IMR-90 (cell line): ENCODE data around the gene CRYZL1. TPM values are rescaled to one million over a fixed set of nuclear protein-coding genes. Genes with fewer than 3 reads are reported as not detected.
A peak's percentile ranks its signal among the peaks of the same experiment; 100 is the strongest.

ENCODE experiments used
- ATAC-seq: fragments of 200-7000 bp; cut with Tn5 transposase; 2 replicates; pipeline ENCODE4 v1.9.1; 2020; ENCODE audit warnings: low read depth, mild to moderate bottlenecking, moderate library complexity
- BruUV-seq: library from RNA; stranded (reverse); fragments of 400-500 nt; replicated peaks from 2 replicates; lab custom pipeline; 2021; lab: Mats Ljungman, UMichigan
- CTCF ChIA-PET: fragments of 300-600 bp; formaldehyde crosslinking; extraction: SDS; loops from one replicate; lab custom pipeline; 2021; ENCODE audit warnings: antibody characterized with exemption; lab: Yijun Ruan, JAX
- POLR2A ChIA-PET: fragments of 300-600 bp; sonication (Branson Sonifier 250); formaldehyde crosslinking; loops from one replicate; lab custom pipeline; 2022; ENCODE audit warnings: antibody characterized with exemption; ENCODE audit not compliant: unreplicated experiment; lab: Charles Lee
- DNase-seq: peaks from one replicate; pipeline ENCODE4 v3.0.0; 2013
- H2AFZ ChIP-seq: replicated peaks from 2 replicates; pipeline ENCODE3; 2013; ENCODE audit warnings: low read length, mild to moderate bottlenecking; ENCODE audit not compliant: poor library complexity
- H2AK5ac ChIP-seq: 2 replicates; pipeline ENCODE4 v1.6.1; 2013; ENCODE audit warnings: low read depth, low read length, inconsistent platforms
- H2AK9ac ChIP-seq: replicated peaks from 2 replicates; pipeline ENCODE3; 2013; ENCODE audit warnings: mild to moderate bottlenecking, low read depth, low read length, moderate library complexity; ENCODE audit not compliant: poor library complexity
- H2BK120ac ChIP-seq: 2 replicates; pipeline ENCODE4 v1.6.1; 2013; ENCODE audit warnings: low read depth, low read length, inconsistent platforms
- H2BK15ac ChIP-seq: 3 replicates; pipeline ENCODE4 v1.6.1; 2013; ENCODE audit warnings: low read depth, low read length, inconsistent platforms
- H2BK20ac ChIP-seq: 2 replicates; pipeline ENCODE4 v1.6.1; 2013; ENCODE audit warnings: low read depth, mild to moderate bottlenecking, inconsistent platforms, low read length, moderate library complexity
- H2BK5ac ChIP-seq: 2 replicates; pipeline ENCODE4 v1.6.1; 2013; ENCODE audit warnings: mild to moderate bottlenecking, low read depth, low read length, inconsistent platforms; ENCODE audit not compliant: poor library complexity, severe bottlenecking
- H3K14ac ChIP-seq: replicated peaks from 2 replicates; pipeline ENCODE4 v1.6.1; 2013; ENCODE audit warnings: low read depth, low read length, inconsistent platforms
- H3K18ac ChIP-seq: 2 replicates; pipeline ENCODE4 v1.6.1; 2013; ENCODE audit warnings: low read depth, low read length, control low read depth
- H3K23ac ChIP-seq: 2 replicates; pipeline ENCODE4 v1.6.1; 2013; ENCODE audit warnings: low read depth, low read length, inconsistent platforms
- H3K27ac ChIP-seq: 2 replicates; pipeline ENCODE4 v1.5.1; 2013; ENCODE audit warnings: mild to moderate bottlenecking, control low read depth, low read length; ENCODE audit not compliant: insufficient read depth
- H3K27me3 ChIP-seq: 2 replicates; pipeline ENCODE4 v1.6.1; 2013; ENCODE audit warnings: low read length; ENCODE audit not compliant: control insufficient read depth, insufficient read depth
- H3K36me3 ChIP-seq: 2 replicates; pipeline ENCODE4 v1.6.1; 2013; ENCODE audit warnings: low read length, mixed read lengths; ENCODE audit not compliant: control insufficient read depth, insufficient read depth
- H3K4ac ChIP-seq: 2 replicates; pipeline ENCODE4 v1.6.1; 2013; ENCODE audit warnings: low read depth, low read length, inconsistent platforms
- H3K4me1 ChIP-seq: 2 replicates; pipeline ENCODE4 v1.6.1; 2013; ENCODE audit warnings: low read length, mixed read lengths; ENCODE audit not compliant: control insufficient read depth, insufficient read depth
- H3K4me2 ChIP-seq: 2 replicates; pipeline ENCODE4 v1.6.1; 2013; ENCODE audit warnings: low read depth, mild to moderate bottlenecking, control low read depth, low read length, moderate library complexity
- H3K4me3 ChIP-seq: 2 replicates; pipeline ENCODE4 v1.5.1; 2013; ENCODE audit warnings: low read depth, mild to moderate bottlenecking, control low read depth, low read length, moderate library complexity; ENCODE audit not compliant: insufficient read depth
- H3K56ac ChIP-seq: 2 replicates; pipeline ENCODE4 v1.6.1; 2013; ENCODE audit warnings: low read length, inconsistent platforms; ENCODE audit not compliant: insufficient read depth; ENCODE audit errors: extremely low read depth
- H3K79me1 ChIP-seq, 2 experiments: 2 replicates each; pipeline ENCODE4 v1.6.1; 2013; ENCODE audit warnings: low read length in 2 of 2, inconsistent platforms in 1 of 2, low read depth in 1 of 2
- H3K9ac ChIP-seq: 2 replicates; pipeline ENCODE4 v1.6.1; 2013; ENCODE audit warnings: low read depth, low read length, control low read depth
- H3K9me1 ChIP-seq: 2 replicates; pipeline ENCODE4 v1.6.1; 2013; ENCODE audit warnings: low read length, inconsistent platforms; ENCODE audit not compliant: insufficient read depth
- H3K9me3 ChIP-seq: 2 replicates; pipeline ENCODE4 v1.6.1; 2013; ENCODE audit warnings: low read length; ENCODE audit not compliant: control insufficient read depth, insufficient read depth
- H4K20me1 ChIP-seq: 2 replicates; pipeline ENCODE4 v1.6.1; 2013; ENCODE audit warnings: low read length, inconsistent platforms; ENCODE audit not compliant: insufficient read depth
- H4K5ac ChIP-seq: 2 replicates; pipeline ENCODE4 v1.6.1; 2013; ENCODE audit warnings: mild to moderate bottlenecking, low read depth, low read length, control low read depth
- H4K8ac ChIP-seq, 2 experiments: 2 replicates each; pipeline ENCODE4 v1.6.1; 2013; ENCODE audit warnings: low read depth in 2 of 2, low read length in 2 of 2, control low read depth in 1 of 2, inconsistent platforms in 1 of 2
- H4K91ac ChIP-seq: 2 replicates; pipeline ENCODE4 v1.6.1; 2013; ENCODE audit warnings: low read depth, low read length, inconsistent platforms; ENCODE audit not compliant: insufficient read depth
- BHLHE40 ChIP-seq: fragments of 150-350 bp; IDR thresholded peaks from 2 replicates; pipeline ENCODE4 v1.6.1; 2016; ENCODE audit warnings: mild to moderate bottlenecking, low read depth, low read length
- CEBPB ChIP-seq: IDR thresholded peaks from 2 replicates; pipeline ENCODE4 v1.6.1; 2012; ENCODE audit warnings: low read depth, low read length, improper control_type of control experiment
- CHD1 ChIP-seq: IDR thresholded peaks from 2 replicates; pipeline ENCODE4 v1.6.1; 2012; ENCODE audit warnings: low read depth, low read length, improper control_type of control experiment
- FOS ChIP-seq: fragments of 150-350 bp; IDR thresholded peaks from 2 replicates; pipeline ENCODE4 v1.6.1; 2016; ENCODE audit warnings: low read depth, low read length
- MAFK ChIP-seq: IDR thresholded peaks from 2 replicates; pipeline ENCODE4 v1.6.1; 2012; ENCODE audit warnings: low read depth, low read length, improper control_type of control experiment
- MAZ ChIP-seq: IDR thresholded peaks from 2 replicates; pipeline ENCODE4 v1.6.1; 2012; ENCODE audit warnings: low read depth, mild to moderate bottlenecking, low read length, improper control_type of control experiment, moderate library complexity, borderline replicate concordance
- MXI1 ChIP-seq: IDR thresholded peaks from 2 replicates; pipeline ENCODE4 v1.6.1; 2012; ENCODE audit warnings: low read depth, mild to moderate bottlenecking, low read length, moderate library complexity, borderline replicate concordance
- NFE2L2 ChIP-seq: fragments of 150-350 bp; IDR thresholded peaks from 2 replicates; pipeline ENCODE4 v1.6.1; 2016; ENCODE audit warnings: low read depth, mild to moderate bottlenecking, low read length
- POLR2A ChIP-seq: IDR thresholded peaks from 2 replicates; pipeline ENCODE4 v1.6.1; 2012; ENCODE audit warnings: mild to moderate bottlenecking, low read depth, low read length
- RAD21 ChIP-seq: IDR thresholded peaks from 2 replicates; pipeline ENCODE4 v1.6.1; 2012; ENCODE audit warnings: low read length, improper control_type of control experiment
- RCOR1 ChIP-seq: IDR thresholded peaks from 2 replicates; pipeline ENCODE4 v1.6.1; 2012; ENCODE audit warnings: mild to moderate bottlenecking, low read length, improper control_type of control experiment; ENCODE audit not compliant: insufficient replicate concordance
- RFX5 ChIP-seq: IDR thresholded peaks from 2 replicates; pipeline ENCODE4 v1.8.0; 2012; ENCODE audit warnings: low read depth, mild to moderate bottlenecking, low read length, moderate library complexity
- SMC3 ChIP-seq: fragments of 150-350 bp; IDR thresholded peaks from 2 replicates; pipeline ENCODE4 v1.6.1; 2016; ENCODE audit warnings: low read depth, mild to moderate bottlenecking, antibody characterized with exemption, low read length, moderate library complexity
- WGBS, 2 experiments: methylation state at CpG; one replicate each; pipeline versions ENCODE4 v1.1.5 to v1.1.7; 2013; ENCODE audit warnings: missing lambda C conversion rate in 2 of 2; ENCODE audit not compliant: insufficient read length in 1 of 2; ENCODE audit errors: extremely low coverage in 2 of 2; 5-methylcytosine and 5-hydroxymethylcytosine counted together
- dilution Hi-C: fragments of 300-500 bp; cut with HindIII; formaldehyde crosslinking; loops from one replicate; pipeline ENCODE4 v1.14.3; 2018; ENCODE audit warnings: low sequenced_read_pairs; ENCODE audit not compliant: unreplicated experiment
- in situ Hi-C: fragments of 300-500 bp; cut with MboI; formaldehyde crosslinking; loops from 3 replicates; pipeline ENCODE4 v1.14.3; 2019; ENCODE audit warnings: low sequenced_read_pairs, inconsistent platforms, mixed read lengths
- intact Hi-C: fragments of 100-400 bp; cut with micrococcal nuclease; formaldehyde crosslinking; loops from 2 replicates; pipeline ENCODE4 v1.10.0; 2022
- polyA plus RNA-seq, 3 experiments: library from polyadenylated mRNA; depleted of rRNA; stranded (reverse); fragments of >200 nt; gene quantifications; 2 replicates each; pipeline ENCODE4 v1.2.3, GENCODE V29; 2012; ENCODE audit warnings: low replicate concordance in 1 of 3
- total RNA-seq: library from RNA; depleted of rRNA; stranded (reverse); fragments of >200 nt; gene quantifications from 2 replicates; pipeline ENCODE4 v1.2.3, GENCODE V29; 2012
- TF ChIP-seq, protein P1 (sequence below): fragments of 150-350 bp; IDR thresholded peaks from 2 replicates; pipeline ENCODE4 v1.6.1; 2017; ENCODE audit warnings: mild to moderate bottlenecking, antibody characterized with exemption, low read length, low read depth
- TF ChIP-seq, protein P2 (sequence below): fragments of 150-350 bp; IDR thresholded peaks from 2 replicates; pipeline ENCODE4 v1.6.1; 2016; ENCODE audit warnings: low read depth, mild to moderate bottlenecking, low read length, moderate library complexity, borderline replicate concordance
- TF ChIP-seq, protein P3 (sequence below): conservative IDR thresholded peaks from 2 replicates; pipeline ENCODE4 v1.5.1; 2012; ENCODE audit warnings: mild to moderate bottlenecking, low read depth, low read length, improper control_type of control experiment

Gene CRYZL1
- total and polyA plus RNA-seq, 2 of the 4 experiments (the other 2 are of a cell fraction): 19.9 to 28.5 TPM

DNA sequence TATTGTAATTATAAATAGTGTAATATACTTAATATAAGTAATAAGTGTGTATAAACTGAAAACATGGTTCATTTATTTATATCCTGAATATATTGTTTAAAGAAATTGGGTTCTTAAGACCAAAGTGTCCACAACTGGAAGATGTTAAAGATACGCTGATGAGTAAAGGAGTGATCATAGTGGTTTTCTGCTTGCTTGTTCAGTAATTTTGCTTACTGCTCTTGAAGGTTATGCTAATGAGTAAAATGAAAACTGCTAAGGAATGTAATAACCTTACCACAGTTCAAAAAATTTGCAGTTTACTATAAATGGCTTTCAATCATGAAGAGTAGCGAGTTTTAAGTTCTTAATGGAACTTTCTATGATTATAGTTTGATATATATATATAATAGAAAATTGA, 75.0 kb downstream of the CRYZL1 start:
- intact Hi-C loops (no loop called here), dilution Hi-C loops (no loop called here), in situ Hi-C loops (no loop called here)
- ChIA-PET CTCF (interaction anchor here (0.6 kb wide), 1 partner anchor 14 kb away, joined by 3 read pairs; no protein-coding TSS in a partner anchor), POLR2A (no interaction called here)
- Histone ChIP-seq H4K20me1 (peaks cover 22% of the 10 kb centered on the region), H3K4me3 (no peak overlapping the region), H3K4ac (no peak overlapping the region), H3K9ac (no peak overlapping the region), H4K5ac (no peak overlapping the region), H3K79me1 (peaks cover 8 to 39% of the 10 kb centered on the region in 2 experiments), H4K8ac (no peak overlapping the region), H2BK120ac (no peak overlapping the region), H2BK5ac (no peak overlapping the region), H3K18ac (no peak overlapping the region), H4K91ac (no peak overlapping the region), H3K27ac (no peak overlapping the region), H3K4me2 (no peak overlapping the region), H3K27me3 (no peaks in the 10 kb centered on the region), H2AFZ (no peak overlapping the region), H2AK5ac (no peak overlapping the region), H3K9me1 (0 out of 2 replicates have a peak, but pooled peaks cover 3% of the 10 kb centered on the region), H3K9me3 (no peaks in the 10 kb centered on the region), H3K23ac (no peak overlapping the region), H3K56ac (no peak overlapping the region), H2BK20ac (no peak overlapping the region), H2AK9ac (no peak overlapping the region), H3K36me3 (peaks cover 32% of the 10 kb centered on the region), H2BK15ac (no peak overlapping the region), H3K4me1 (peaks cover 1% of the 10 kb centered on the region; the same call in 1 of the 2 replicates), H3K14ac (no peak overlapping the region)
- no peak for TF ChIP-seq MAFK
- TF ChIP-seq CEBPB: no peak
- TF ChIP-seq, protein P1, sequence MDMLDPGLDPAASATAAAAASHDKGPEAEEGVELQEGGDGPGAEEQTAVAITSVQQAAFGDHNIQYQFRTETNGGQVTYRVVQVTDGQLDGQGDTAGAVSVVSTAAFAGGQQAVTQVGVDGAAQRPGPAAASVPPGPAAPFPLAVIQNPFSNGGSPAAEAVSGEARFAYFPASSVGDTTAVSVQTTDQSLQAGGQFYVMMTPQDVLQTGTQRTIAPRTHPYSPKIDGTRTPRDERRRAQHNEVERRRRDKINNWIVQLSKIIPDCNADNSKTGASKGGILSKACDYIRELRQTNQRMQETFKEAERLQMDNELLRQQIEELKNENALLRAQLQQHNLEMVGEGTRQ: no peak
- TF ChIP-seq BHLHE40: no peak
- no peak for TF ChIP-seq FOS
- TF ChIP-seq, protein P2, sequence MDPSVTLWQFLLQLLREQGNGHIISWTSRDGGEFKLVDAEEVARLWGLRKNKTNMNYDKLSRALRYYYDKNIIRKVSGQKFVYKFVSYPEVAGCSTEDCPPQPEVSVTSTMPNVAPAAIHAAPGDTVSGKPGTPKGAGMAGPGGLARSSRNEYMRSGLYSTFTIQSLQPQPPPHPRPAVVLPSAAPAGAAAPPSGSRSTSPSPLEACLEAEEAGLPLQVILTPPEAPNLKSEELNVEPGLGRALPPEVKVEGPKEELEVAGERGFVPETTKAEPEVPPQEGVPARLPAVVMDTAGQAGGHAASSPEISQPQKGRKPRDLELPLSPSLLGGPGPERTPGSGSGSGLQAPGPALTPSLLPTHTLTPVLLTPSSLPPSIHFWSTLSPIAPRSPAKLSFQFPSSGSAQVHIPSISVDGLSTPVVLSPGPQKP: no peak
- no peak for TF ChIP-seq RFX5
- no peak for TF ChIP-seq POLR2A
- no peak for TF ChIP-seq RAD21
- TF ChIP-seq, protein P3, sequence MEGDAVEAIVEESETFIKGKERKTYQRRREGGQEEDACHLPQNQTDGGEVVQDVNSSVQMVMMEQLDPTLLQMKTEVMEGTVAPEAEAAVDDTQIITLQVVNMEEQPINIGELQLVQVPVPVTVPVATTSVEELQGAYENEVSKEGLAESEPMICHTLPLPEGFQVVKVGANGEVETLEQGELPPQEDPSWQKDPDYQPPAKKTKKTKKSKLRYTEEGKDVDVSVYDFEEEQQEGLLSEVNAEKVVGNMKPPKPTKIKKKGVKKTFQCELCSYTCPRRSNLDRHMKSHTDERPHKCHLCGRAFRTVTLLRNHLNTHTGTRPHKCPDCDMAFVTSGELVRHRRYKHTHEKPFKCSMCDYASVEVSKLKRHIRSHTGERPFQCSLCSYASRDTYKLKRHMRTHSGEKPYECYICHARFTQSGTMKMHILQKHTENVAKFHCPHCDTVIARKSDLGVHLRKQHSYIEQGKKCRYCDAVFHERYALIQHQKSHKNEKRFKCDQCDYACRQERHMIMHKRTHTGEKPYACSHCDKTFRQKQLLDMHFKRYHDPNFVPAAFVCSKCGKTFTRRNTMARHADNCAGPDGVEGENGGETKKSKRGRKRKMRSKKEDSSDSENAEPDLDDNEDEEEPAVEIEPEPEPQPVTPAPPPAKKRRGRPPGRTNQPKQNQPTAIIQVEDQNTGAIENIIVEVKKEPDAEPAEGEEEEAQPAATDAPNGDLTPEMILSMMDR: no peak
- TF ChIP-seq NFE2L2: no peak
- no peak for TF ChIP-seq MXI1
- TF ChIP-seq RCOR1: no peak
- no peak for TF ChIP-seq CHD1
- no peak for TF ChIP-seq SMC3
- no peak for TF ChIP-seq MAZ
- peak; percentile 21 for DNase-seq
- WGBS, 2 experiments: no CpG with 5 or more reads among the region's 2 CpGs
- BruUV-seq: no TSS peak
- no peak for ATAC-seq
